Measurements from ENCODE around the gene ZNF236.

GRCh38 chr18:76975577-76976110 is 153.3 kb downstream of the ZNF236 start:
- no peak for TF ChIP-seq POLR2AphosphoS5 (IDR thresholded peaks at IDR 0.05)
- no peak for TF ChIP-seq CTCF (IDR thresholded peaks at IDR 0.05)
- TF ChIP-seq POLR2A (IDR thresholded peaks at IDR 0.05): no peak

Measured in sigmoid colon (tissue), 4 donors.